A549 treated with DMSO at 1 μM for 4 hours (cell line): Measurements from ENCODE around the gene LRRC56. TPM values are rescaled to one million over a fixed set of nuclear protein-coding genes. Genes with fewer than 3 reads are reported as not detected.

Source experiments
- total RNA-seq: library from RNA; stranded (reverse); fragments of 200-300 nt; extraction: Qiagen RNA extraction; gene quantifications from 5 replicates; pipeline ENCODE4 v1.2.3, GENCODE V29; 2022; ENCODE audit warnings: low read depth

LRRC56 gene, protein sequence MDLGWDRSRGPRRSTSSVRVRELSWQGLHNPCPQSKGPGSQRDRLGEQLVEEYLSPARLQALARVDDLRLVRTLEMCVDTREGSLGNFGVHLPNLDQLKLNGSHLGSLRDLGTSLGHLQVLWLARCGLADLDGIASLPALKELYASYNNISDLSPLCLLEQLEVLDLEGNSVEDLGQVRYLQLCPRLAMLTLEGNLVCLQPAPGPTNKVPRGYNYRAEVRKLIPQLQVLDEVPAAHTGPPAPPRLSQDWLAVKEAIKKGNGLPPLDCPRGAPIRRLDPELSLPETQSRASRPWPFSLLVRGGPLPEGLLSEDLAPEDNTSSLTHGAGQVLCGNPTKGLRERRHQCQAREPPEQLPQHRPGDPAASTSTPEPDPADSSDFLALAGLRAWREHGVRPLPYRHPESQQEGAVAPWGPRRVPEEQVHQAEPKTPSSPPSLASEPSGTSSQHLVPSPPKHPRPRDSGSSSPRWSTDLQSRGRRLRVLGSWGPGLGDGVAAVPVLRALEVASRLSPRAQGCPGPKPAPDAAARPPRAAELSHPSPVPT
- total RNA-seq, result 0.40 to 0.70 TPM (median 0.55 TPM) in 5 replicates

DNA sequence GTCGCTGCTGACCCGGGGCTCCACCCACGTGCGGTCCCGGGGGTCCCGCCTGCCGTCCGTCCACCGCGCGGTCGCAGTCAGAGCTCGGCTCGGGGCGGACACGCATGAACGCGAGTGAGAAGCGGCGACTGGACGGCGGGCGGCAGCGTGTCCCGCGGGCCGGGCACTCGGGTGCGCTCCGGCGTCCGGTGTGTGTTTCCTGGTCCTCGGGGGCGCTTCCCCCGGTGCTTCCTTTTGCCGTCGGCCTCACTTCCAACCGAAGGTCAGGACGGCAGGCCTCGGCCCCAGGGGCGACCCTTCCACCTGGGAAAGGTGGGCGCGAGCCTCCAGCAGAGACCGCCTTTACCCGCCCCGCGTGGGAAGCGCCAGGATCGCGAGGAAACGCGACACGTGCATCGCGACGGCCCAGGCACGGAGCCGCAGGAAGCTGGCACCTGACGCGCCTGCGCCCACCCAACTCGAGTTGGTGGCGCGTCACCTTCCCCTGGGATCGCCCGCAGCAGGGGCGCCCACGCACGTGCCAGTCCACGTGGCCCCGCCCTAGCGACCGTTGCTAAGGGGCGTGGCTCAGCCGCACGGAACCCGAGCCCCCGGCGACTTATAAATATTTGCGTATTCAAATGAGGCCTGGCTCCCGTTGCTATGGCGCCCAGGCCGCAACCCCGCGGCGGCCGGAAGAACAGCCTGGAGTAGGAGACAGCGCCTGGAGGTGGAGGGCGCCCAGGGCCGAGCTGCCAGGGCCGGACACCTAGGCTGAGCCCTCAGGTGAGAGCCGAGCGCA, at the start of gene LRRC56:
Gene LRRC56 (plus strand): TSS at position 687 of the 781 bp plus-strand sequence. CDS start 3,158 bp downstream, outside the sequence.

GRCh38 chr11:506995-507726, 30.2 kb upstream of the LRRC56 start, which contains the start of gene RNH1:
RNH1 (minus strand) TSS chr11:507242; CDS start chr11:502162, 5,080 bp downstream.

GRCh38 chr11:535519-536454, 1.5 kb upstream of the LRRC56 start, which contains the start of gene HRAS:
HRAS (minus strand) TSS chr11:535576.

DNA sequence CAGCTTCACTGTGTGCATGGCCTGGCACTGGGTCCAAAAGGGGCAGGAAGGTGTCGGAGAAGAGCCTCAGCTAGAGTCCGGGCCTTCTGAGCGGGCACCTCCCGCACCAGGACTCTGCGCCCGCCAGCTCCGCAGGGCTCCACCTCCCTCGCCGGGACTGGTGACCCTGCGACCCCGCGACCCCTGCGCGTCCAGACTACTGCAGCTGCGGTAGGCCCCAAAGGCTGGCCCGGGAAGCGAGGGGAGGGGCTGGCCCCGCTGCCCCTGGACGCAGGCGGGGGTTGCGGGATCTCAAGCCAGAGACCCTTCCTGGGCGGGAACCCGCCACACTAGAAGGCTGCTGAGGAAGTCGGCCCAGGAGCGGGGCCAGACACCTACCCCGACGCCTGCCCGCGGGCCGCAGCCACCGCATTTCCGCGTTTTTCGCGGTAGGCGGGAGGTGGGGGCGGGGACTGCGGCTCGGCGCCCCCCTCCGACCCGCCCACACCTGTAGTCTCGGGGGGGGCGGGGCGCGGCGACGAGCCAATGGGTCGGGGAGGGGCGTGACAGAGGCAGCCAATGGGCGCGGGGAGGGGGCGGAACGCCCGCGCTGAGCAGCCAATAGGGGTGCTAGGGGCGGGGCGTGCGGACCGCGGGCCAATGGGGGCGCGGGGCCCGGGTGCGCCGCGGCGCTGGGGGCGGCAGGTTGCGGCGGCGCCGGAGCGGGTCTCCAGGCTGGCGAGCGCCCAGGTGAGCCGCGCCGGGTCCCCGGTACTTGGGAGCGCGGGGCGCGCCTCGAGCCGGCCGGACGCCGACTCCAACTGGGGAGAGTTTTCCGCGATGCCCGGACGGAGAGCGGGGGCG, 23.2 kb downstream of the LRRC56 start, which contains the start of the genes LMNTD2 and RASSF7:
Gene LMNTD2 (minus strand): TSS at position 434 of the 843 bp plus-strand sequence. CDS start 22 bp downstream, at position 412.
Gene RASSF7 (plus strand): TSS at position 666 of the 843 bp plus-strand sequence. CDS start 799 bp downstream, outside the sequence.

GRCh38 chr11:575996-576768, 38.9 kb downstream of the LRRC56 start, which contains the start of gene PHRF1:
PHRF1 (plus strand) TSS chr11:576470; CDS start chr11:581513, 5,043 bp downstream.

Other genes starting within 250 kb of the LRRC56 start
- 6.9 to 13.3 TPM (median 12.1 TPM) in 5 replicates for gene PGGHG, start 248.4 kb upstream of the LRRC56 start, total RNA-seq
- not detected in 5 replicates for gene IFITM5, start 238.0 kb upstream of the LRRC56 start, total RNA-seq
- gene IFITM2, start 229.7 kb upstream of the LRRC56 start, total RNA-seq, result 48.8 to 60.8 TPM (median 58.8 TPM) in 5 replicates
- gene IFITM1, start 223.5 kb upstream of the LRRC56 start, total RNA-seq, result 0.24 to 1.0 TPM (median 0.52 TPM) in 5 replicates
- 22.6 to 30.1 TPM (median 28.1 TPM) in 5 replicates for gene IFITM3, start 216.7 kb upstream of the LRRC56 start, total RNA-seq
- 12.3 to 21.3 TPM (median 16.7 TPM) in 5 replicates for gene B4GALNT4, start 168.0 kb upstream of the LRRC56 start, total RNA-seq
- 31.8 to 41.0 TPM (median 36.8 TPM) in 5 replicates for gene PKP3, start 143.3 kb upstream of the LRRC56 start, total RNA-seq
- gene SIGIRR, start 122.5 kb upstream of the LRRC56 start, total RNA-seq, result 68.0 to 93.2 TPM (median 84.7 TPM) in 5 replicates
- 0.52 to 1.3 TPM (median 0.62 TPM) in 5 replicates for gene ANO9, start 95.5 kb upstream of the LRRC56 start, total RNA-seq
- 32.2 to 50.9 TPM (median 44.1 TPM) in 5 replicates for gene PTDSS2, start 87.2 kb upstream of the LRRC56 start, total RNA-seq
- 132 to 175 TPM (median 155 TPM) in 5 replicates for gene RNH1, start 30.3 kb upstream of the LRRC56 start, total RNA-seq
- gene HRAS, start 2.0 kb upstream of the LRRC56 start, total RNA-seq, result 108 to 150 TPM (median 128 TPM) in 5 replicates
- 2.1 to 2.9 TPM (median 2.2 TPM) in 5 replicates for gene LMNTD2, start 23.2 kb downstream of the LRRC56 start, total RNA-seq
- 30.2 to 36.0 TPM (median 31.5 TPM) in 5 replicates for gene RASSF7, start 23.4 kb downstream of the LRRC56 start, total RNA-seq
- gene PHRF1, start 38.9 kb downstream of the LRRC56 start, total RNA-seq, result 28.2 to 38.2 TPM (median 34.3 TPM) in 5 replicates
- gene IRF7, start 78.4 kb downstream of the LRRC56 start, total RNA-seq, result 4.0 to 7.8 TPM (median 6.7 TPM) in 5 replicates
- gene CDHR5, start 87.4 kb downstream of the LRRC56 start, total RNA-seq, result 0.02 to 0.05 TPM in 2 of 5 replicates, not detected in the others
- not detected in 5 replicates for gene SCT, start 89.7 kb downstream of the LRRC56 start, total RNA-seq
- gene DRD4, start 99.7 kb downstream of the LRRC56 start, total RNA-seq, result 0.17 to 0.43 TPM (median 0.24 TPM) in 5 replicates
- gene DEAF1, start 157.7 kb downstream of the LRRC56 start, total RNA-seq, result 23.3 to 39.2 TPM (median 31.9 TPM) in 5 replicates
- 8.4 to 10.9 TPM (median 9.5 TPM) in 5 replicates for gene TMEM80, start 158.3 kb downstream of the LRRC56 start, total RNA-seq
- gene EPS8L2, start 168.7 kb downstream of the LRRC56 start, total RNA-seq, result 71.0 to 121 TPM (median 114 TPM) in 5 replicates
- gene TALDO1, start 209.9 kb downstream of the LRRC56 start, total RNA-seq, result 427 to 504 TPM (median 430 TPM) in 5 replicates
- gene GATD1, start 240.0 kb downstream of the LRRC56 start, total RNA-seq, result 37.5 to 49.3 TPM (median 45.9 TPM) in 5 replicates